Peyer's patch (tissue), 4 donors: Measurements from ENCODE around the gene COX18. TPM values are rescaled to one million over a fixed set of nuclear protein-coding genes. Genes with fewer than 3 reads are reported as not detected.
A peak's percentile ranks its signal among the peaks of the same experiment; 100 is the strongest.

Experiments
- DNase-seq, 3 donors: peaks; one replicate each; pipeline ENCODE4 v3.0.0-alpha.2; 2017 to 2019
- H3K27ac ChIP-seq, 4 donors: fragments of 200-600 bp; sonication (generic); one replicate each; pipeline ENCODE4 v1.5.1; 2016 to 2019
- H3K27me3 ChIP-seq, 2 donors: fragments of 200-600 bp; sonication (generic); one replicate each; pipeline ENCODE4 v1.5.1; 2019
- H3K36me3 ChIP-seq, 3 donors: fragments of 200-600 bp; sonication (generic); one replicate each; pipeline ENCODE4 v1.5.1; 2016 to 2019
- H3K4me1 ChIP-seq, 4 donors: fragments of 200-600 bp; sonication (generic); one replicate each; pipeline ENCODE4 v1.5.1; 2016 to 2019
- H3K4me3 ChIP-seq, 4 donors: fragments of 200-600 bp; sonication (generic); 1 replicate in 3 of 4; 2 replicates in 1 of 4; pipeline ENCODE4 v1.5.1; 2016 to 2019; ENCODE audit warnings: mild to moderate bottlenecking in 1 of 4
- H3K9me3 ChIP-seq, 4 donors: fragments of 200-600 bp; sonication (generic); one replicate each; pipeline ENCODE4 v1.5.1; 2016 to 2019; ENCODE audit warnings: mild to moderate bottlenecking in 1 of 4
- CTCF ChIP-seq, 6 experiments: fragments of 450-650 bp in 4 of 6; fragments of 200-600 bp in 2 of 6; sonication (generic) in 1 of 6; IDR thresholded peaks; one replicate each; pipeline ENCODE4 v1.5.1; 2017 to 2019; ENCODE audit warnings: antibody characterized with exemption in 6 of 6, mild to moderate bottlenecking in 3 of 6, moderate library complexity in 1 of 6
- POLR2A ChIP-seq, 2 donors: fragments of 450-650 bp; IDR thresholded peaks; one replicate each; pipeline ENCODE4 v1.5.1; 2017; ENCODE audit warnings: antibody characterized with exemption in 2 of 2, mild to moderate bottlenecking in 2 of 2, moderate library complexity in 2 of 2
- total RNA-seq, 4 donors: library from RNA; depleted of rRNA; stranded (reverse); fragments of >200 nt; gene quantifications; one replicate each; pipeline ENCODE4 v1.1.0, GENCODE V29; 2016

The COX18 gene
- total RNA-seq, 4 donors from 2014 or later = 8.8 to 14.9 (median 10.7) TPM

- no peaks in the 10 kb centered on the region for H3K27me3 ChIP-seq
- no peaks in the 10 kb centered on the region for H3K4me1 ChIP-seq
- H3K27ac ChIP-seq = no peak overlapping the region
- H3K36me3 ChIP-seq = peaks cover 0 to 75% (median 0%) of the 10 kb centered on the region in 3 donors
- no peak overlapping the region for H3K4me3 ChIP-seq
- TF ChIP-seq POLR2A (IDR thresholded peaks at IDR 0.05) (no peak), CTCF (IDR thresholded peaks at IDR 0.05) (no peak)
- no peaks in the 10 kb centered on the region for H3K9me3 ChIP-seq
- DNase-seq = peak in 1 of 3 donors; percentile 37
Observed at GRCh38 chr4:73098713-73099112, 29.2 kb upstream of the COX18 start.

GRCh38 chr4:73098016-73098415 lies 28.5 kb upstream of the COX18 start:
- TF ChIP-seq CTCF (IDR thresholded peaks at IDR 0.05) = no peak
- no peak for TF ChIP-seq POLR2A (IDR thresholded peaks at IDR 0.05)
- Histone ChIP-seq H3K4me1 (no peaks in the 10 kb centered on the region), H3K36me3 (peaks cover 0 to 80% (median 0%) of the 10 kb centered on the region in 3 donors), H3K27ac (no peak overlapping the region), H3K9me3 (no peaks in the 10 kb centered on the region), H3K4me3 (no peak overlapping the region), H3K27me3 (no peaks in the 10 kb centered on the region)
- no peak for DNase-seq

- Histone ChIP-seq H3K4me3 (no peak overlapping the region), H3K36me3 (peaks cover 0 to 75% (median 0%) of the 10 kb centered on the region in 3 donors), H3K27me3 (no peaks in the 10 kb centered on the region), H3K27ac (no peak overlapping the region), H3K9me3 (no peaks in the 10 kb centered on the region), H3K4me1 (no peaks in the 10 kb centered on the region)
- TF ChIP-seq POLR2A (IDR thresholded peaks at IDR 0.05) (no peak), CTCF (IDR thresholded peaks at IDR 0.05) (no peak)
- DNase-seq = no peak
Observed at GRCh38 chr4:73092868-73093267, 23.4 kb upstream of the COX18 start.

- no peaks in the 10 kb centered on the region for H3K9me3 ChIP-seq
- no peaks in the 10 kb centered on the region for H3K27me3 ChIP-seq
- peaks cover 0 to 56% (median 0%) of the 10 kb centered on the region in 3 donors for H3K36me3 ChIP-seq
- TF ChIP-seq CTCF (IDR thresholded peaks at IDR 0.05) = no peak
- no peak for TF ChIP-seq POLR2A (IDR thresholded peaks at IDR 0.05)
- no peaks in the 10 kb centered on the region for H3K4me1 ChIP-seq
- DNase-seq = no peak
- no peak overlapping the region for H3K4me3 ChIP-seq
- H3K27ac ChIP-seq = no peak overlapping the region
Observed at GRCh38 chr4:73090738-73091137, 21.2 kb upstream of the COX18 start.

- Histone ChIP-seq H3K4me1 (no peaks in the 10 kb centered on the region), H3K4me3 (no peak overlapping the region), H3K9me3 (no peaks in the 10 kb centered on the region), H3K27ac (no peak overlapping the region), H3K36me3 (peaks cover 0 to 51% (median 0%) of the 10 kb centered on the region in 3 donors), H3K27me3 (no peaks in the 10 kb centered on the region)
- DNase-seq = no peak
- TF ChIP-seq POLR2A (IDR thresholded peaks at IDR 0.05) = no peak
- TF ChIP-seq CTCF (IDR thresholded peaks at IDR 0.05) = no peak
Observed at GRCh38 chr4:73087871-73088270, 18.4 kb upstream of the COX18 start.
